Measurements from ENCODE around the gene RGL1. TPM values are rescaled to one million over a fixed set of nuclear protein-coding genes. Genes with fewer than 3 reads are reported as not detected.

The RGL1 gene
- total RNA-seq, 1 donor from 2014 or later = 34.0 TPM

- no peaks in the 10 kb centered on the region for H3K9me3 Mint-ChIP-seq
- H3K4me1 Mint-ChIP-seq = peaks cover 74% of the 10 kb centered on the region
- no peak for TF ChIP-seq CTCF (IDR thresholded peaks at IDR 0.05; ENCODE audit: unreplicated experiment)
- H3K27me3 Mint-ChIP-seq (ENCODE audit: low read depth) = no peaks in the 10 kb centered on the region
- H3K36me3 Mint-ChIP-seq = peaks cover 10% of the 10 kb centered on the region
- DNase-seq (ENCODE audit: low spot score in 2 of 2, unreplicated experiment in 2 of 2) = no peak
- H3K4me3 Mint-ChIP-seq = no peak overlapping the region
- no peak overlapping the region for H3K27ac Mint-ChIP-seq
These were observed 6.0 kb downstream of the RGL1 start for GRCh38 chr1:183810756-183811544.

GRCh38 chr1:183812128-183812527 lies 7.2 kb downstream of the RGL1 start:
- no peaks in the 10 kb centered on the region for H3K9me3 Mint-ChIP-seq
- no peak for TF ChIP-seq CTCF (IDR thresholded peaks at IDR 0.05; ENCODE audit: unreplicated experiment)
- H3K4me1 Mint-ChIP-seq = peaks cover 68% of the 10 kb centered on the region
- H3K36me3 Mint-ChIP-seq = peaks cover 10% of the 10 kb centered on the region
- H3K27me3 Mint-ChIP-seq (ENCODE audit: low read depth) = no peaks in the 10 kb centered on the region
- H3K27ac Mint-ChIP-seq = peak overlapping the region; percentile 74
- no peak for DNase-seq (ENCODE audit: low spot score in 2 of 2, unreplicated experiment in 2 of 2)
- H3K4me3 Mint-ChIP-seq = peak overlapping the region; percentile 25

GRCh38 chr1:183812686-183813569 lies 8.0 kb downstream of the RGL1 start:
- peaks cover 10% of the 10 kb centered on the region for H3K36me3 Mint-ChIP-seq
- no peaks in the 10 kb centered on the region for H3K9me3 Mint-ChIP-seq
- H3K27me3 Mint-ChIP-seq (ENCODE audit: low read depth) = no peaks in the 10 kb centered on the region
- peak overlapping the region; percentile 25 for H3K4me3 Mint-ChIP-seq
- TF ChIP-seq CTCF (IDR thresholded peaks at IDR 0.05; ENCODE audit: unreplicated experiment) = no peak
- DNase-seq (ENCODE audit: low spot score in 2 of 2, unreplicated experiment in 2 of 2) = no peak
- peak overlapping the region; percentile 74 for H3K27ac Mint-ChIP-seq
- peaks cover 68% of the 10 kb centered on the region for H3K4me1 Mint-ChIP-seq

GRCh38 chr1:183814121-183814681 lies 9.3 kb downstream of the RGL1 start:
- no peak overlapping the region for H3K4me3 Mint-ChIP-seq
- H3K27me3 Mint-ChIP-seq (ENCODE audit: low read depth) = no peaks in the 10 kb centered on the region
- no peaks in the 10 kb centered on the region for H3K9me3 Mint-ChIP-seq
- no peak for TF ChIP-seq CTCF (IDR thresholded peaks at IDR 0.05; ENCODE audit: unreplicated experiment)
- peaks cover 2% of the 10 kb centered on the region for H3K36me3 Mint-ChIP-seq
- no peak for DNase-seq (ENCODE audit: low spot score in 2 of 2, unreplicated experiment in 2 of 2)
- H3K27ac Mint-ChIP-seq = peak overlapping the region; percentile 17
- peaks cover 63% of the 10 kb centered on the region for H3K4me1 Mint-ChIP-seq

GRCh38 chr1:183816110-183816509 lies 11.2 kb downstream of the RGL1 start:
- H3K36me3 Mint-ChIP-seq = no peaks in the 10 kb centered on the region
- DNase-seq (ENCODE audit: low spot score in 2 of 2, unreplicated experiment in 2 of 2) = no peak
- H3K4me3 Mint-ChIP-seq = no peak overlapping the region
- TF ChIP-seq CTCF (IDR thresholded peaks at IDR 0.05; ENCODE audit: unreplicated experiment) = no peak
- H3K4me1 Mint-ChIP-seq = peaks cover 55% of the 10 kb centered on the region
- H3K27ac Mint-ChIP-seq = no peak overlapping the region
- H3K9me3 Mint-ChIP-seq = no peaks in the 10 kb centered on the region
- H3K27me3 Mint-ChIP-seq (ENCODE audit: low read depth) = no peaks in the 10 kb centered on the region
